Adipocyte (in vitro differentiated cells): ENCODE measurements around the gene FAM83E.
"Not testable (repeated sequence)": the region's sequence is repeated elsewhere in the genome, so short reads cannot be mapped to it uniquely, and the experiment has no call there.

Experiments
- DNase-seq: peaks from one replicate; pipeline ENCODE4 v3.0.0-alpha.2; 2015; ENCODE audit warnings: low read depth
- H3K27me3 ChIP-seq: replicated peaks from 2 replicates; pipeline ENCODE4 v1.7.0; 2013; ENCODE audit warnings: mild to moderate bottlenecking, low read length, moderate library complexity; ENCODE audit not compliant: control insufficient read depth, insufficient read depth
- H3K36me3 ChIP-seq: 2 replicates; pipeline ENCODE4 v1.7.0; 2013; ENCODE audit warnings: low read length, mild to moderate bottlenecking, moderate library complexity; ENCODE audit not compliant: control insufficient read depth, insufficient read depth, severe bottlenecking
- H3K4me1 ChIP-seq: 2 replicates; pipeline ENCODE4 v1.7.0; 2013; ENCODE audit warnings: mild to moderate bottlenecking, low read length, moderate library complexity; ENCODE audit not compliant: control insufficient read depth, insufficient read depth
- H3K4me3 ChIP-seq: 2 replicates; pipeline ENCODE4 v1.7.0; 2013; ENCODE audit warnings: mild to moderate bottlenecking, low read length, moderate library complexity
- H3K9ac ChIP-seq: 2 replicates; pipeline ENCODE4 v1.7.0; 2013; ENCODE audit warnings: mild to moderate bottlenecking, low read length, moderate library complexity
- H3K9me3 ChIP-seq: 2 replicates; pipeline ENCODE4 v1.7.0; 2013; ENCODE audit warnings: mild to moderate bottlenecking, low read length, moderate library complexity; ENCODE audit not compliant: control insufficient read depth

FAM83E gene

GRCh38 chr19:48614436-48615230 lies at the start of gene FAM83E:
Gene FAM83E (minus strand): TSS chr19:48615076. CDS start chr19:48613372, 1,704 bp downstream.
- Histone ChIP-seq H3K9ac (peak within 1 kb of the TSS; percentile 100), H3K36me3 (peaks cover 30% of the 10 kb centered on the region), H3K27me3 (no peaks in the 10 kb centered on the region), H3K9me3 (no peaks in the 10 kb centered on the region), H3K4me3 (no peak within 1 kb of the TSS), H3K4me1 (peaks cover 20% of the 10 kb centered on the region)
- DNase-seq = no peak

GRCh38 chr19:48664476-48664875 lies 49.6 kb upstream of the FAM83E start:
- Histone ChIP-seq H3K9ac (no peak overlapping the region), H3K36me3 (no peaks in the 10 kb centered on the region), H3K27me3 (no peaks in the 10 kb centered on the region), H3K4me3 (no peak overlapping the region), H3K9me3 (no peaks in the 10 kb centered on the region), H3K4me1 (no peaks in the 10 kb centered on the region)
- DNase-seq = no peak

GRCh38 chr19:48663667-48664066 lies 48.8 kb upstream of the FAM83E start:
- DNase-seq = no peak

GRCh38 chr19:48661711-48662090 lies 46.8 kb upstream of the FAM83E start:
- Histone ChIP-seq H3K27me3 (no peaks in the 10 kb centered on the region), H3K4me1 (no peaks in the 10 kb centered on the region)
- no peak for DNase-seq

More at GRCh38 chr19:48663667-48664066, 48.8 kb upstream of the FAM83E start:
- no peaks in the 10 kb centered on the region for H3K36me3 ChIP-seq
- H3K4me1 ChIP-seq = no peaks in the 10 kb centered on the region
- no peak overlapping the region for H3K9ac ChIP-seq
- H3K9me3 ChIP-seq = no peaks in the 10 kb centered on the region
- no peaks in the 10 kb centered on the region for H3K27me3 ChIP-seq
- H3K4me3 ChIP-seq = no peak overlapping the region

GRCh38 chr19:48660852-48661710 lies 46.2 kb upstream of the FAM83E start:
- peak; percentile 66 for DNase-seq
- Histone ChIP-seq H3K9ac (no peak overlapping the region), H3K9me3 (no peaks in the 10 kb centered on the region), H3K4me3 (no peak overlapping the region), H3K4me1 (no peaks in the 10 kb centered on the region), H3K36me3 (no peaks in the 10 kb centered on the region), H3K27me3 (no peaks in the 10 kb centered on the region)

More at GRCh38 chr19:48661711-48662090, 46.8 kb upstream of the FAM83E start:
- Histone ChIP-seq H3K4me3 (no peak overlapping the region), H3K36me3 (no peaks in the 10 kb centered on the region), H3K9me3 (no peaks in the 10 kb centered on the region), H3K9ac (no peak overlapping the region)

- Histone ChIP-seq H3K4me3 (no peak overlapping the region), H3K27me3 (no peaks in the 10 kb centered on the region), H3K36me3 (no peaks in the 10 kb centered on the region), H3K4me1 (no peaks in the 10 kb centered on the region), H3K9ac (no peak overlapping the region), H3K9me3 (no peaks in the 10 kb centered on the region)
- DNase-seq = peak; percentile 18
Measured at GRCh38 chr19:48659768-48660167, 44.9 kb upstream of the FAM83E start.

GRCh38 chr19:48658483-48658882 lies 43.6 kb upstream of the FAM83E start:
- Histone ChIP-seq H3K4me3 (no peak overlapping the region), H3K27me3 (peaks cover 6% of the 10 kb centered on the region), H3K9me3 (no peaks in the 10 kb centered on the region), H3K36me3 (no peaks in the 10 kb centered on the region), H3K9ac (no peak overlapping the region), H3K4me1 (no peaks in the 10 kb centered on the region)
- DNase-seq = no peak

- H3K4me3 ChIP-seq, H3K9me3 ChIP-seq, H3K9ac ChIP-seq, H3K27me3 ChIP-seq, H3K4me1 ChIP-seq, DNase-seq, H3K36me3 ChIP-seq: not testable (repeated sequence)
Measured at GRCh38 chr19:48657828-48658227, 43.0 kb upstream of the FAM83E start.

GRCh38 chr19:48656840-48657474 lies 42.1 kb upstream of the FAM83E start:
- Histone ChIP-seq H3K9ac (no peak overlapping the region), H3K9me3 (no peaks in the 10 kb centered on the region), H3K36me3 (no peaks in the 10 kb centered on the region), H3K27me3 (peaks cover 7% of the 10 kb centered on the region), H3K4me1 (no peaks in the 10 kb centered on the region), H3K4me3 (no peak overlapping the region)
- DNase-seq = peak; percentile 73

GRCh38 chr19:48654299-48655059 lies 39.6 kb upstream of the FAM83E start:
- DNase-seq = no peak
- Histone ChIP-seq H3K27me3 (peaks cover 10% of the 10 kb centered on the region), H3K9ac (no peak overlapping the region), H3K4me1 (no peaks in the 10 kb centered on the region), H3K36me3 (no peaks in the 10 kb centered on the region), H3K9me3 (no peaks in the 10 kb centered on the region), H3K4me3 (no peak overlapping the region)
